Mammary epithelial cell (primary cell): ENCODE measurements around the gene PLB1.

ENCODE experiments used
- EZH2 ChIP-seq: IDR thresholded peaks from 2 replicates; pipeline ENCODE4 v1.6.1; 2012; ENCODE audit warnings: low read length, inconsistent platforms, borderline replicate concordance
- TF ChIP-seq, protein P1 (sequence below), 2 donors: IDR thresholded peaks in 1 of 2; conservative IDR thresholded peaks in 1 of 2; 2 replicates each; pipeline ENCODE4 v1.5.1; 2011 to 2012; ENCODE audit warnings: inconsistent platforms in 2 of 2, low read length in 2 of 2, mild to moderate bottlenecking in 2 of 2, control low read depth in 1 of 2, low read depth in 1 of 2; ENCODE audit not compliant: insufficient read depth in 1 of 2; ENCODE audit errors: extremely low read depth in 1 of 2

DNA sequence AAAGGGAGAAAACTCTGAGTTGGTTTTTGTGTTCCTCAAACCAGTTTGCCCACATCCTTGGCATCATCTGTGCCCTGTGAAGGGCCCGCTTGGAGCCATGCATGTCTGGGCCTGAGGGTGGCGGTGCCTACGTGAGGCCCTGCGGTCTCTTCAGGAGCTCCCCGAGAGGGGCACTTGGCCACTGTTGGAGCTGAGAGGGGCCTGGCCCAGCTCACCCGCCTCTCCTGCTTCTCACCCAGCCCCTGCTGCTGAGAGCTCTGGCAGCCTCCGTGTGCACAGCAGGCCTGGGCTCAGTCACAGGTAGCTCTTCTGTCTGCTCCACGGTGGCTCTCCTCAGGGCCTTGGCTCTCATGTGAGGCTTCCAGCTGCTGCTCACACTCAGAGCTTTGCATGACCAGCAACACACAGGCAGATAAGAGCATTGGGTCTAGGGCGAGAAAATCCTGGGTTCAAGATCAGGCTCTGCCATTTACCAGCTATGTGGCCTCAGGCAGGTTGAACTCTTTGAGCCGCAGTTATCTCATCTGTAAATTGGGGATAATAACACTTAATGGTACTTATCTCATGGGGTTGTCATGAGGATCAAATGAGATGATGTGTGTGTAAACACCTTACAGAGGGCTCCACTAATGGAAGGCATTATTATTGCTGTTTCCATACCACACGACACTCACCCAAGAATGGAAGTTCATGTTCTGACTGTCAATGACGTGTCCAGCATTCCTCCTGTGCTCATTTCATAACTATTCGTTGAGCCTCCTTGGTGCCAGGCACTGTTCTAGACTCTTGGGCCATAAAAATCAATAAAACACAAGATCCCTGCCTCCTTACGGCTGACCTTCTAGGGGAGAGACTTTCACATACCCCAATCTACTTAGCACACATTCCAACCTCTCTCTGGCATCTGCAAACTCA, 41.6 kb upstream of the PLB1 start:
- TF ChIP-seq, protein P1, sequence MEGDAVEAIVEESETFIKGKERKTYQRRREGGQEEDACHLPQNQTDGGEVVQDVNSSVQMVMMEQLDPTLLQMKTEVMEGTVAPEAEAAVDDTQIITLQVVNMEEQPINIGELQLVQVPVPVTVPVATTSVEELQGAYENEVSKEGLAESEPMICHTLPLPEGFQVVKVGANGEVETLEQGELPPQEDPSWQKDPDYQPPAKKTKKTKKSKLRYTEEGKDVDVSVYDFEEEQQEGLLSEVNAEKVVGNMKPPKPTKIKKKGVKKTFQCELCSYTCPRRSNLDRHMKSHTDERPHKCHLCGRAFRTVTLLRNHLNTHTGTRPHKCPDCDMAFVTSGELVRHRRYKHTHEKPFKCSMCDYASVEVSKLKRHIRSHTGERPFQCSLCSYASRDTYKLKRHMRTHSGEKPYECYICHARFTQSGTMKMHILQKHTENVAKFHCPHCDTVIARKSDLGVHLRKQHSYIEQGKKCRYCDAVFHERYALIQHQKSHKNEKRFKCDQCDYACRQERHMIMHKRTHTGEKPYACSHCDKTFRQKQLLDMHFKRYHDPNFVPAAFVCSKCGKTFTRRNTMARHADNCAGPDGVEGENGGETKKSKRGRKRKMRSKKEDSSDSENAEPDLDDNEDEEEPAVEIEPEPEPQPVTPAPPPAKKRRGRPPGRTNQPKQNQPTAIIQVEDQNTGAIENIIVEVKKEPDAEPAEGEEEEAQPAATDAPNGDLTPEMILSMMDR (conservative IDR thresholded peaks at IDR 0.05 in 1 of 2, IDR thresholded peaks at IDR 0.05 in 1 of 2; ENCODE audit: extremely low read depth in 1 of 2, insufficient read depth in 1 of 2, low read depth in 1 of 2, low read length in 2 of 2) = peak in 1 of 2 donors; percentile 49
- no peak for TF ChIP-seq EZH2
